Stomach (tissue), 9 donors: Measurements from ENCODE around the gene RALGAPA2. TPM values are rescaled to one million over a fixed set of nuclear protein-coding genes. Genes with fewer than 3 reads are reported as not detected.

Source experiments
- DNase-seq, 2 donors: peaks; one replicate each; pipeline versions ENCODE4 v3.0.0 to v3.0.0-alpha.2; 2013 to 2019
- H3K27ac ChIP-seq, 5 donors: fragments of 200-600 bp in 4 of 5; sonication (generic) in 4 of 5; one replicate each; pipeline ENCODE4 v1.5.1; 2013 to 2019; ENCODE audit warnings: mild to moderate bottlenecking in 1 of 5, moderate library complexity in 1 of 5
- H3K27me3 ChIP-seq, 3 donors: fragments of 200-600 bp; sonication (generic); one replicate each; pipeline ENCODE4 v1.5.1; 2017 to 2019; ENCODE audit warnings: mixed run types in 1 of 3
- H3K36me3 ChIP-seq, 4 donors: fragments of 200-600 bp; sonication (generic); 1 replicate in 3 of 4; 2 replicates in 1 of 4; pipeline ENCODE4 v1.5.1; 2016 to 2019
- H3K4me1 ChIP-seq, 4 donors: fragments of 200-600 bp; sonication (generic); one replicate each; pipeline ENCODE4 v1.5.1; 2016 to 2019
- H3K4me3 ChIP-seq, 4 donors: fragments of 200-600 bp; sonication (generic) in 3 of 4; one replicate each; pipeline ENCODE4 v1.5.1; 2016 to 2019; ENCODE audit warnings: mild to moderate bottlenecking in 1 of 4
- H3K9me3 ChIP-seq, 4 donors: fragments of 200-600 bp; sonication (generic); one replicate each; pipeline ENCODE4 v1.5.1; 2016 to 2019
- EP300 ChIP-seq: sonication (generic); formaldehyde crosslinking; IDR thresholded peaks from one replicate; pipeline ENCODE4 v1.6.1; 2017; ENCODE audit warnings: antibody characterized with exemption
- POLR2A ChIP-seq, 4 donors: fragments of 450-650 bp; IDR thresholded peaks; one replicate each; pipeline ENCODE4 v1.6.1; 2016; ENCODE audit warnings: antibody characterized with exemption in 4 of 4, control low read depth in 2 of 4, mild to moderate bottlenecking in 1 of 4, moderate library complexity in 1 of 4
- POLR2AphosphoS5 ChIP-seq, 3 donors: sonication (generic); formaldehyde crosslinking; IDR thresholded peaks; one replicate each; pipeline ENCODE4 v1.6.1; 2016; ENCODE audit warnings: antibody characterized with exemption in 3 of 3
- WGBS, 5 donors: extraction: QIAGEN DNeasy Blood & Tissue Kit in 3 of 5; methylation state at CpG; one replicate each; pipeline versions ENCODE4 v1.1.5 to v1.1.7; 2013 to 2018; 5-methylcytosine and 5-hydroxymethylcytosine counted together
- intact Hi-C: fragments of 100-400 bp; cut with DNase I; formaldehyde crosslinking; loops from one replicate; pipeline ENCODE4 v1.15.1; 2023; ENCODE audit warnings: low total_unique reads
- polyA plus RNA-seq, 3 donors: library from polyadenylated mRNA; stranded (reverse); fragments of 200-250 nt; gene quantifications; one replicate each; pipeline ENCODE4 v1.2.3, GENCODE V29; 2013
- total RNA-seq, 5 donors: library from RNA; depleted of rRNA; stranded (reverse); fragments of >200 nt; gene quantifications; one replicate each; pipeline versions ENCODE4 v1.1.0 to v1.2.3, GENCODE V29; 2014 to 2016
- TF ChIP-seq, protein P1 (sequence below), 7 experiments: fragments of 450-650 bp in 4 of 7; fragments of 200-600 bp in 3 of 7; sonication (generic) in 3 of 7; IDR thresholded peaks; one replicate each; pipeline ENCODE4 v1.5.1; 2016 to 2019; ENCODE audit warnings: antibody characterized with exemption in 7 of 7, control low read depth in 2 of 7, mild to moderate bottlenecking in 1 of 7
- donor health status: healthy with polysubstance abuse.
- donor health status: Bipolar disorder and iron deficiency.
- donor health status: healthy.

The RALGAPA2 gene
- total and polyA plus RNA-seq, 8 donors = 4.3 to 159 (median 48.7) TPM

DNA sequence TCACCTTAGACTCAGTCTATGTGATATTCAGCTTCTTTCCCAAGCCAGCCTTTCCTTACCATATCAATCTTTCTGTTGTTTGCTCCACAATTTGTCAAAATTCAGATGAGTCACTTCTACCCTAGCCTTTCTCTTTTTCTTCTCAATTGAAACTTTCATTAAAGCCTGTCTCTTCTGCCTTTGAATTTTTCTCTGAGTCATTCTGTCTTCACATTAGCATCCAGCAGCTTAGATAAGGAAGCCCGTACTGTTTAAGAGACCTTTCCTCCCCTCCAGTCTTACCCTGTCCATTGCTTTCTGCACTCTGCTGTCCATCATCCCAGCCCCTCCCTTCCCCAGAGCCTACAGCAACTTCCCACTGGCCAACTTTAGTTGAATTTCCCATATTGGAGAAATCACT is 34.9 kb upstream of the RALGAPA2 start:
- Histone ChIP-seq H3K27me3 (no peaks in the 10 kb centered on the region), H3K4me3 (no peak overlapping the region), H3K9me3 (peaks cover 0 to 12% (median 3%) of the 10 kb centered on the region in 4 donors), H3K4me1 (peaks cover 21 to 31% (median 30%) of the 10 kb centered on the region in 4 donors), H3K36me3 (no peaks in the 10 kb centered on the region), H3K27ac (no peak overlapping the region)
- no peak for DNase-seq
- 64 to 71% (median 69%) methylated on average over 1 of the region's 1 CpG for WGBS, 5 donors
- intact Hi-C loops = no loop called here
- TF ChIP-seq, protein P1, sequence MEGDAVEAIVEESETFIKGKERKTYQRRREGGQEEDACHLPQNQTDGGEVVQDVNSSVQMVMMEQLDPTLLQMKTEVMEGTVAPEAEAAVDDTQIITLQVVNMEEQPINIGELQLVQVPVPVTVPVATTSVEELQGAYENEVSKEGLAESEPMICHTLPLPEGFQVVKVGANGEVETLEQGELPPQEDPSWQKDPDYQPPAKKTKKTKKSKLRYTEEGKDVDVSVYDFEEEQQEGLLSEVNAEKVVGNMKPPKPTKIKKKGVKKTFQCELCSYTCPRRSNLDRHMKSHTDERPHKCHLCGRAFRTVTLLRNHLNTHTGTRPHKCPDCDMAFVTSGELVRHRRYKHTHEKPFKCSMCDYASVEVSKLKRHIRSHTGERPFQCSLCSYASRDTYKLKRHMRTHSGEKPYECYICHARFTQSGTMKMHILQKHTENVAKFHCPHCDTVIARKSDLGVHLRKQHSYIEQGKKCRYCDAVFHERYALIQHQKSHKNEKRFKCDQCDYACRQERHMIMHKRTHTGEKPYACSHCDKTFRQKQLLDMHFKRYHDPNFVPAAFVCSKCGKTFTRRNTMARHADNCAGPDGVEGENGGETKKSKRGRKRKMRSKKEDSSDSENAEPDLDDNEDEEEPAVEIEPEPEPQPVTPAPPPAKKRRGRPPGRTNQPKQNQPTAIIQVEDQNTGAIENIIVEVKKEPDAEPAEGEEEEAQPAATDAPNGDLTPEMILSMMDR (IDR thresholded peaks at IDR 0.05) = no peak
- TF ChIP-seq EP300 (no peak), POLR2AphosphoS5 (IDR thresholded peaks at IDR 0.05) (no peak), POLR2A (IDR thresholded peaks at IDR 0.05) (no peak)

DNA sequence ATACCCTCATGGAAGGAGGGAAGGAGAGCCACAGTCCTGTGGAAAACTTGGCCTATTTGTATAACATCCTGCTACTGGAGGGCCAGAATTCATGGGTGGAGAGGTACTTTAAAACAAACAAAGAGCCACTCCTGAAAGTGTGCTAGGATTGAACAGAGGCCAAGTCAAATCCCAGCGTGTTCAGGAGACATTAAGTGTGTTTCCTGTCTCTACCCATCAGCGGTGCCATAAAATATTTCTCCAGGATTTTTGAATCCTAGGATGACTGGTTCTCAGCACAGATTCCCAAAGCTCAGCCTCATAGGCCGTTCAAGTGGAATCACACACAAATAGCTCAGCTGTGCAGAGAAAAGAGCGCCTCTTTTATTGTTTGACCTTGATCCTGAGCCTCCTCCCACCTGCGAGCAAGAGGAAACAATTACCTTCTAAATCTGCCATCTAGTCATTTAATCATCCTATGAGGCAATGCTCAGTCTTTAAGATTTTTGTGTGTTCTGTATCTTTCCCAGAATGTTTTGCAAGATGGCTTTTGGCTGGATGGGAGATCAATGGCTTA is 31.8 kb upstream of the RALGAPA2 start:
- H3K9me3 ChIP-seq = peaks cover 0 to 12% (median 3%) of the 10 kb centered on the region in 4 donors
- intact Hi-C loops = no loop called here
- H3K4me3 ChIP-seq = peak overlapping the region in 1 of 4 donors; percentile 20
- peaks cover 37 to 51% (median 45%) of the 10 kb centered on the region in 4 donors for H3K4me1 ChIP-seq
- DNase-seq = no peak
- H3K27me3 ChIP-seq = no peaks in the 10 kb centered on the region
- TF ChIP-seq POLR2AphosphoS5 (IDR thresholded peaks at IDR 0.05) = no peak
- TF ChIP-seq POLR2A (IDR thresholded peaks at IDR 0.05) = no peak
- no peak for TF ChIP-seq EP300
- TF ChIP-seq, protein P1 (IDR thresholded peaks at IDR 0.05) = no peak
- no peaks in the 10 kb centered on the region for H3K36me3 ChIP-seq
- WGBS, 5 donors = 28 to 42% (median 34%) methylated on average over 5 of the region's 5 CpGs
- peak overlapping the region; percentile 49 to 86 (median 74) for H3K27ac ChIP-seq

DNA sequence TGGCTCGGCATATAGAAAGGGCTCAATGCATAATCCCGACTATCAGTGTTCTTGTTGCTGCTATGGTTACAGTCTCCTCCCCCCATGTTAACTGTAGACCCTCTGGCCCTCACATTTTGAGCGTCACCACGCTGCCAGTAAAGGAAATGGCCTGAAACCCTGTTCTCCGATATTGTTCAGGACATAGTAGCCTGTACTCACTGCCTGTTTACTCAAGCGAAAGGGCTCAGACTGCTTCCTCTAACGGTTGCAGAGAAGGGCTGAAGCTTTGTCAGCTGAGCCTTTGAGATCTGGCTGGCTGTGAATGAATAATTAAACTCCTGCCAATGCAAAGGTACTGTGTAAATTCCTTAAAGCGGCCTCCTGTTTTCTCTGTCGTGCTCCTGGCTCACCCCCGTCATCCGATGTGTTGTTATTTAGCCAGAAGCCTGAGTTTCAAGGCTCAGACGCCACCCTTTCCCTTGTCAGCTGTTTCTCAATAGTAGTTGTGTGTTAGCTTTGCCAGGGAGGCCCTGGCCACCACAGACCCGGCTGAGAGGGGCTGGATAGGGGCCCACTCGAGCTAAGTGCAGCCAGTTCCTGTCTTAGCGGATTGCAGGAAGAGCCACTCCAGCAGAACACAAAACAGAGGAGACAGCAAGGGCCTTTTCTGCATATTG is 31.2 kb upstream of the RALGAPA2 start:
- TF ChIP-seq, protein P1 (IDR thresholded peaks at IDR 0.05) = peak in 1 of 7 experiments; percentile 1
- TF ChIP-seq POLR2AphosphoS5 (IDR thresholded peaks at IDR 0.05) (peak; percentile 37 to 78 (median 41)), EP300 (no peak)
- Histone ChIP-seq H3K4me1 (peaks cover 37 to 51% (median 45%) of the 10 kb centered on the region in 4 donors), H3K9me3 (peaks cover 0 to 7% (median 0%) of the 10 kb centered on the region in 4 donors), H3K4me3 (peak overlapping the region in 1 of 4 donors; percentile 20), H3K27me3 (no peaks in the 10 kb centered on the region), H3K36me3 (no peaks in the 10 kb centered on the region), H3K27ac (peak overlapping the region; percentile 49 to 86 (median 74))
- peak; percentile 57 to 84 for DNase-seq
- WGBS, 5 donors = 6 to 16% (median 11%) methylated on average over 13 to 15 of the region's 15 CpGs
- intact Hi-C loops = no loop called here

DNA sequence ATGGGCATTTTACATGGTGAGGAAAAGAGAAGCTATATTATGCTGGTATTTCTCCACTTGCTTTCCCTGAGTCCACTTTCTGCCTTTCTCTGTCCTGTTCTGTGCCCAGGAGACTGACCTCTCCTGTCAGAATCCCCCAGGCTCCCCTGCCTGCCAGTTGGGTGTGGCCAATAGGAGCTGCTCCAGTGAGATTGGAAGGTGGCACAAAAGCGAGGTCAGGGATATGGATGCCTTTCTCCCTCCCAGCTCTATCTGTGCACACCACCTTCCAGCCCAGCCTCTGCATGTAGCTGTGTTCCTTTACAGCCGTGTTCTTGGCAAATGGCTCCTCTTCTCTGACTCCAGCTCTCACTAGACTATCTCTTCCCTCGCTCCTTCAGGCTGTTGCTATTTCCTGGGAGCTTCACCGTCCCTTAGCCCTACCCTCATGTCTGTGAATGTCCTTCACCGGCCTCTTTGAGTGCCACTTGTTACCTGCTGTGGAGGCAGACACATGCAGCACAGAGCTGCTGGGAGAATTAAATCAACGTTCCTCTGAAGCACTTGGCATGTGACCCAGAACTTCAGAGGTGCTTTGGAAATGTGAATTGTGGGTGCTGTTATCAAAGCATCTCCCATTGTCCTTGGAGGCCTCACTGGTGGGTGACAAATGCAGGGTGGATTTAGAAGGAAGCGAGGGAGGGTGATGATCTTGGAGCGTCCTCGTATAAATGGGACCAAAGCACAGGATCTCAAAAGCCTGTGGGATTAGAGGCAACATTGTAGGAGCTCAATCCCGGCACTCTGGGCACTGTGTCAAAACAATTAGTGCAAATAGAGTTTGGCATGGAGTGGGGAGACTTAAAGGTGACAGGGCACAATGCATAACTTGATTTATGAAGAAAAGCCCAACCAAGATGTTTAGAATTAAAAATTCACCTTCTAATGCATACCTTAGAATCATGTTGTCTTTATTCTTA is 28.9 kb upstream of the RALGAPA2 start:
- no peak overlapping the region for H3K4me3 ChIP-seq
- no peak for TF ChIP-seq EP300
- TF ChIP-seq, protein P1 (IDR thresholded peaks at IDR 0.05) = no peak
- no peak for TF ChIP-seq POLR2A (IDR thresholded peaks at IDR 0.05)
- no peak for TF ChIP-seq POLR2AphosphoS5 (IDR thresholded peaks at IDR 0.05)
- WGBS, 5 donors = 28 to 51% (median 44%) methylated on average over 10 of the region's 10 CpGs
- H3K27me3 ChIP-seq = no peaks in the 10 kb centered on the region
- H3K36me3 ChIP-seq = no peaks in the 10 kb centered on the region
- intact Hi-C loops = no loop called here
- peaks cover 37 to 51% (median 45%) of the 10 kb centered on the region in 4 donors for H3K4me1 ChIP-seq
- H3K9me3 ChIP-seq = no peaks in the 10 kb centered on the region
- peak overlapping the region; percentile 2 to 86 (median 41) for H3K27ac ChIP-seq
- peak in 1 of 2 donors; percentile 56 for DNase-seq
